Fibroblast of the aortic adventitia (primary cell): ENCODE measurements around the gene SUMO2. TPM values are rescaled to one million over a fixed set of nuclear protein-coding genes. Genes with fewer than 3 reads are reported as not detected.

Experiments
- DNase-seq: peaks from one replicate; pipeline ENCODE4 v3.0.0-alpha.2; 2010; ENCODE audit warnings: low read depth
- H3K4me3 ChIP-seq: 2 replicates; pipeline ENCODE4 v1.5.1; 2011; ENCODE audit warnings: low read depth, mild to moderate bottlenecking, control low read depth, low read length, moderate library complexity
- total RNA-seq: library from RNA; depleted of rRNA; stranded (reverse); fragments of >200 nt; gene quantifications from 2 replicates; pipeline ENCODE4 v1.2.3, GENCODE V29; 2012; ENCODE audit warnings: low replicate concordance
- TF ChIP-seq, protein P1 (sequence below): IDR thresholded peaks from 2 replicates; pipeline ENCODE4 v1.5.1; 2011; ENCODE audit warnings: mild to moderate bottlenecking, low read length, control low read depth, inconsistent platforms; ENCODE audit not compliant: insufficient read depth

The SUMO2 gene
- 89.9 and 129 TPM in 2 replicates for total RNA-seq

DNA sequence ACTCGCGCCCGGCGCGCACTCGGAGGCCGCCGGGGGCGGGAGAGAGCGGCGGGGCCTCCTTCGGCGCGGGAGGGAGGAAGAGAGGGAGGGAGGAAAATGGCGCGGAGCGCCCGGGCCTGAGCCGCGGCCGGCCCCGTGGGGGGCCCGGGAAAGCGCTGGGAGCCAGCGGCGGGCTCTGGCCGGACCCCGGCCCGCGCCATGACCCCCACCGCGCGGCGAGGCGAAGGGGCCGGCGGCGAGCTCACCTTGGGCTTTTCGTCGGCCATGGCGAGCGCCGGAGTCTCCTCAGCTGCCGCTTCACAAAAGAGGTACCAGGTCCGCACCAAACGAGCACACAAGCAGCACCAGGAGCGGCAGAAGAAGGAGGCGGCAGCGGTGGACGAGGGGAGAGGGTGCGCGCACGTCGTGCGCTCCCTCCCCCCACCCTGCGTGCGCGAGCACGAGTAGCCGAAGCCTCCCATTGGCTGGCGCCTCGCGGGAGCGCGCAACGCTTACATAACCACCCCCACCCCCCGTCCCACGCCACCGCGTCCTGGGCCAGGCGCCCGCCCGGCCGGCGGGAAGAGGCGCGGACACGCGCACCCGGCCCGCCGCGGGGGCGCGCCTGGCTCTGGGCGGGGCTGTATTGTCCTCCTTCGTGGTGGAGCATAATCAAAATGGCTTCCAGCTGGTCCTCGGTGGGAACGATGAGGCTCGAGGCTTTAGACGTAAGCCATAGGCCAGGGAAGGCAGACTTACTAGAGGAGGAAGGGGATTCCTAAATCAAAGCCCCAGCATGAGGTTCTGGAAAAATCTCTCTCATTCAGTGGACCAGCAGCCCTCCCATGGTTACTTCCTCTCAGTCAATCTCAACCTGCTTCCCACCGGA, at the start of gene SUMO2:
Gene SUMO2 (minus strand): TSS at position 391 of the 868 bp plus-strand sequence. CDS start 125 bp downstream, at position 266.
- TF ChIP-seq, protein P1, sequence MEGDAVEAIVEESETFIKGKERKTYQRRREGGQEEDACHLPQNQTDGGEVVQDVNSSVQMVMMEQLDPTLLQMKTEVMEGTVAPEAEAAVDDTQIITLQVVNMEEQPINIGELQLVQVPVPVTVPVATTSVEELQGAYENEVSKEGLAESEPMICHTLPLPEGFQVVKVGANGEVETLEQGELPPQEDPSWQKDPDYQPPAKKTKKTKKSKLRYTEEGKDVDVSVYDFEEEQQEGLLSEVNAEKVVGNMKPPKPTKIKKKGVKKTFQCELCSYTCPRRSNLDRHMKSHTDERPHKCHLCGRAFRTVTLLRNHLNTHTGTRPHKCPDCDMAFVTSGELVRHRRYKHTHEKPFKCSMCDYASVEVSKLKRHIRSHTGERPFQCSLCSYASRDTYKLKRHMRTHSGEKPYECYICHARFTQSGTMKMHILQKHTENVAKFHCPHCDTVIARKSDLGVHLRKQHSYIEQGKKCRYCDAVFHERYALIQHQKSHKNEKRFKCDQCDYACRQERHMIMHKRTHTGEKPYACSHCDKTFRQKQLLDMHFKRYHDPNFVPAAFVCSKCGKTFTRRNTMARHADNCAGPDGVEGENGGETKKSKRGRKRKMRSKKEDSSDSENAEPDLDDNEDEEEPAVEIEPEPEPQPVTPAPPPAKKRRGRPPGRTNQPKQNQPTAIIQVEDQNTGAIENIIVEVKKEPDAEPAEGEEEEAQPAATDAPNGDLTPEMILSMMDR = peak; percentile 35
- DNase-seq = peak; percentile 94
- peak within 1 kb of the TSS; percentile 96 for H3K4me3 ChIP-seq

DNA sequence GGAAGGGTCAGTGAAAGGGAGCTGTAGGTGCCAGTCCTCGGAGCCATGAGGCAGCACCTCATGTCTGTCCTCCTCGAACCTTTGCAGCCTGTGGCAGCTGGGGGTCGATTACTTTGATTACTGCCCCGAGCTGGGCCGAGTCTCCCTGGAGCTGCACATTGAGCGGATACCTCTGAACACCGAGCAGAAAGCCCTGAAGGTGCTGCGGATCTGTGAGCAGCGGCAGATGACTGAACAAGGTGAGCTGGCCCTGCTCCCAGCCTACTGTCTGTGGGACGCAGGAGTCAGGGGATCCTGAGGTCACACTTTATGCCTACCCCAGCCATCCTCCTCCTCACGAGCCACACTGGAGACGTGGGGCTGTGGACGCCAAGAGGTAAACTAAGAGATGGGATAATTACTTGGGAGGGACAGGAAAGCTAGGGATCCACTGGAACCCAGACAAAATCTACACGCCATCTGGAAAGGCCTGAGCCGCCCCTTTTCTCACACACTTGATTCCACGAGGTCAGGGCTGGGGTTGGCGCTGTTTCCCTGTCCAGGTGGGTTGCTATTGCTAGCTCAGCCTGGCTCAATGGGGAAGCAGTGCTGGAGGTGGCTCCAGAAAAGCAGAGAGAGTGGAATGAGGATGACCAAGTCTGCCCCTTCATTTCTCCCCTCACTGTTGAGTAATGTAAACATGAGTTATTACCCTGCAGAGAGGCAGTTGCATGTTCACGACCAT, 49.1 kb upstream of the SUMO2 start:
- TF ChIP-seq, protein P1 = no peak
- no peak overlapping the region for H3K4me3 ChIP-seq
- DNase-seq = no peak

DNA sequence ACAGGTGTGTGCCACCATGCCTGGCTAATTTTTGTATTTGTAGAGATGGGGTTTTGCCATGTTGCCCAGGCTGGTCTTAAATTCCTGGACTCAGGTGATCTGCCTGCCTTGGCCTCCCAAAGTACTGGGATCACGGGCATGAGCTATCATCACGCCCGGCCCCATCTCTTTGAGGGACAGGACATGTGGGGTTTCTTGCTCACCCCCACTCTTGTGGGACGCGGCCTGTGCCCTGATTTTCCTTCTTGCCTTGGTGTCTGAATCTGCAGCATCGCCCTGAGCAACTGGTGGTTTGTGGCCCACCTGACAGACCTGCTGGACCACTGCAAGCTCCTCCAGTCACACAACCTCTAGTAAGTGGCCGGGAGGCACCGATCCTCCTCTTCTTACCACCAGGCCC, 48.3 kb upstream of the SUMO2 start:
- DNase-seq = no peak
- TF ChIP-seq, protein P1 = no peak
- no peak overlapping the region for H3K4me3 ChIP-seq

DNA sequence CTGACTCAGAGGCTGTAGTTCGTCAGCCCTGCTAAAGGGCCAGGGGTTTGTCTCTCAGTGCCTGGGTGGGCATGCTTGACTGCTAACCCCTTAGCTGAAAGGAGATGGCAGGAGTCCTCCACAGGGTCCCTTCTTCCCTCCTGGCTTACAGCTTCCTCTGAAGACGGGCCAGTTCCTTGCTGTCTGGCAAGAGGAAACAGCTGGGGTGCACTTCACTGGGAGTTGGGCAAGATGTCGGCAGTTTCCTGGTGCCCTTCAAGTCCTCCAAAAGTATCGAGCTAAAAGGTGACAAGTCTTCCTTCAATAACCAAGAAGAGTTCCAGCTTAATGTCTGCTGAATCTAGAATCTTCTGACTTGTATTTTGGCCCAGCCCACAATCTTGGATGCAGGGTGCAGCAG, 46.1 kb upstream of the SUMO2 start:
- TF ChIP-seq, protein P1 = no peak
- DNase-seq = no peak
- no peak overlapping the region for H3K4me3 ChIP-seq

DNA sequence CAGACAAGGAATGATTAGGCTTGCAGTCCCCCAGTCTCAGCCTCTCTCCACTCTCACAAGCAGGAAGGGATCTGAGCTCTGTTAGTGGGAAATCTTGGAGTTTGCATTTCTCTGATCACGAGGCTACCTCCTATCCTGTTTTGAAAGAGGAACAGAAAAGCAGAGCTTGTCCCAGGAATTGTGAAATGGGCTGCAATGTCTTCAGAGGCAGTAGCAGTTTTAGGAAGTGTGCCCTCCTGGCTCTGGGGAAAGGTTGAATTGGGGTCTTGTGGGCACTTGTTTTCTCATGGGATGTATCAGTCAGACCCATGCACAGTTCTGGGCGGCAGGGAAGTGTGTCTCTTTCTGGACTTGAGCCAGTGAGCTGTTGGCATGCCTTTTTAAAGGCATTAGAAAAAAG, 45.5 kb upstream of the SUMO2 start:
- no peak overlapping the region for H3K4me3 ChIP-seq
- DNase-seq = peak; percentile 22
- TF ChIP-seq, protein P1 = no peak

DNA sequence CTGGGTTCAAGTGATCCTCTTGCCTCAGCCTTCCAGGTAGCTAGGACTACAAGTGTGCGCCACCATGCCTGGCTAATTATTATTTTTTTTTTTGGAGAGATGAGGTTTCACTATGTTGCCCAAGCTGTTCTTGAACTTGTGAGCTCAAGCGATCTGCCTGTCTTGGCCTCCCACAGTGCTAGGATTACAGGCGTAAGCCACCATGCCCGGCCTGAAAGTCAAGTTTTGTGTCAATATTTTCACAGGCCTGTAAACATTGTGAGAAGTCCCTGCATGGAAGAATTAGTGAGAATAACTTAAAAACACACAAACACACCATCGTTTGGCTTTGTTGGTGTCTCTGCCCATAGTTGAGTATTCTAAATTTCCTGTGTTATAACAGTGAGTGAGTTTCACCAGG, 45.0 kb upstream of the SUMO2 start:
- no peak overlapping the region for H3K4me3 ChIP-seq
- no peak for DNase-seq
- TF ChIP-seq, protein P1 = no peak
